Right lobe of liver (tissue), 4 donors: Measurements from ENCODE around the gene DSE.

Experiments
- POLR2A ChIP-seq: fragments of 450-650 bp; IDR thresholded peaks from one replicate; pipeline ENCODE4 v1.6.1; 2017; ENCODE audit warnings: antibody characterized with exemption, mild to moderate bottlenecking
- TF ChIP-seq, protein P1 (sequence below), 4 donors: fragments of 200-600 bp in 3 of 4; fragments of 450-650 bp in 1 of 4; IDR thresholded peaks; one replicate each; pipeline versions ENCODE4 v1.5.1 to v1.8.0; 2016 to 2022; ENCODE audit warnings: antibody characterized with exemption in 4 of 4, mild to moderate bottlenecking in 2 of 4
- donor health status: DM: no; HTN: no; CAD: no.
- donor health status: DM: no; HTN: no; CAD: no.
- donor health status: DM: no; HTN: yes; CAD: no.

DNA sequence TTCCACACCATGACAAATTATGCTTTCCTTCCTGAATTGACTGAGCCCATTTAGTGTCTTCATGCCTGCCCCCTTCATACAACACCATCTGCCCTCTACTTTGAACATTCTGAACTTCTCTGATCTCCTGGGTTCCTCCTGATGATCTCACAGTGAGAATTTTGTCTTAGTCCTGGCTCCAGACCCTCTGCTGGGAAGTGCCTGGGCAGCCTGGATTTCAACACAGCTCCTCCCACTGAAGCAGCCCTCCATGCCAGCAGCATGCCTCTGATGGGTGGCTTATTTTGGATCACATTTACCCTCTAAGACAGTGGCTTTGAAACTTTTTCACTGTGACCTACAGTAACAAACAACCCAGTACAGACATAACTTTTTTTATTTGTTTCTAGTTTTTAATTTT, 41.5 kb downstream of the DSE start:
- TF ChIP-seq, protein P1, sequence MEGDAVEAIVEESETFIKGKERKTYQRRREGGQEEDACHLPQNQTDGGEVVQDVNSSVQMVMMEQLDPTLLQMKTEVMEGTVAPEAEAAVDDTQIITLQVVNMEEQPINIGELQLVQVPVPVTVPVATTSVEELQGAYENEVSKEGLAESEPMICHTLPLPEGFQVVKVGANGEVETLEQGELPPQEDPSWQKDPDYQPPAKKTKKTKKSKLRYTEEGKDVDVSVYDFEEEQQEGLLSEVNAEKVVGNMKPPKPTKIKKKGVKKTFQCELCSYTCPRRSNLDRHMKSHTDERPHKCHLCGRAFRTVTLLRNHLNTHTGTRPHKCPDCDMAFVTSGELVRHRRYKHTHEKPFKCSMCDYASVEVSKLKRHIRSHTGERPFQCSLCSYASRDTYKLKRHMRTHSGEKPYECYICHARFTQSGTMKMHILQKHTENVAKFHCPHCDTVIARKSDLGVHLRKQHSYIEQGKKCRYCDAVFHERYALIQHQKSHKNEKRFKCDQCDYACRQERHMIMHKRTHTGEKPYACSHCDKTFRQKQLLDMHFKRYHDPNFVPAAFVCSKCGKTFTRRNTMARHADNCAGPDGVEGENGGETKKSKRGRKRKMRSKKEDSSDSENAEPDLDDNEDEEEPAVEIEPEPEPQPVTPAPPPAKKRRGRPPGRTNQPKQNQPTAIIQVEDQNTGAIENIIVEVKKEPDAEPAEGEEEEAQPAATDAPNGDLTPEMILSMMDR (IDR thresholded peaks at IDR 0.05): no peak
- no peak for TF ChIP-seq POLR2A
